GM12865 (cell line): ENCODE data around the gene RET.
"Not testable (repeated sequence)": the region's sequence is repeated elsewhere in the genome, so short reads cannot be mapped to it uniquely, and the experiment has no call there.

Source experiments
- DNase-seq: peaks from one replicate; pipeline ENCODE4 v3.0.0; 2010; ENCODE audit warnings: low read depth
- H3K4me3 ChIP-seq: 2 replicates; pipeline ENCODE4 v1.5.1; 2011; ENCODE audit warnings: mild to moderate bottlenecking, low read depth, low read length, control low read depth
- CTCF ChIP-seq: IDR thresholded peaks from 2 replicates; pipeline ENCODE4 v1.5.1; 2011; ENCODE audit warnings: low read length, control low read depth, low read depth, inconsistent platforms; ENCODE audit not compliant: insufficient read depth; ENCODE audit errors: missing control alignments

The RET gene

GRCh38 chr10:43138757-43139241 is 61.9 kb downstream of the RET start:
- peak overlapping the region; percentile 78 for H3K4me3 ChIP-seq
- no peak for TF ChIP-seq CTCF
- DNase-seq, result peak; percentile 71

DNA sequence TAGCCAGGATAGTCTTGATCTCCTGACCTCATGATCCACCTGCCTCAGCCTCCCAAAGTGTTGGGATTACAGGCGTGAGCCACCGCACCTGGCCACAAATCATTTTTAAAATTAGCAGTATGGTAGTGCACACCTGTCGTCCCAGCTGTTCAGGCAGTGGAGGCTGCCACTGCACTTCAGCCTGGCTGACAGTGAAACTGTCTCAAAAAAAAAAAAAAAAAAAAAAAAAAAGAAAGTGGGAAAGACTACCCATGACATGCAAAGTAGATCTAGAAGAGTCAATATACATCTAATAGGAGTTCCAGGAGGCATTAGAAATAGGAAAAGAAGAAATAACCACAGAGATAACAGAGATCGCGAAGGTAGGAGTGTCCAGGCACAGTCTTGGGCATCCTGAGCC is 64.6 kb downstream of the RET start:
- TF ChIP-seq CTCF, result no peak
- peak; percentile 40 for DNase-seq
- no peak overlapping the region for H3K4me3 ChIP-seq

GRCh38 chr10:43145311-43145710 is 68.4 kb downstream of the RET start:
- no peak overlapping the region for H3K4me3 ChIP-seq
- DNase-seq, result no peak
- TF ChIP-seq CTCF, result no peak

DNA sequence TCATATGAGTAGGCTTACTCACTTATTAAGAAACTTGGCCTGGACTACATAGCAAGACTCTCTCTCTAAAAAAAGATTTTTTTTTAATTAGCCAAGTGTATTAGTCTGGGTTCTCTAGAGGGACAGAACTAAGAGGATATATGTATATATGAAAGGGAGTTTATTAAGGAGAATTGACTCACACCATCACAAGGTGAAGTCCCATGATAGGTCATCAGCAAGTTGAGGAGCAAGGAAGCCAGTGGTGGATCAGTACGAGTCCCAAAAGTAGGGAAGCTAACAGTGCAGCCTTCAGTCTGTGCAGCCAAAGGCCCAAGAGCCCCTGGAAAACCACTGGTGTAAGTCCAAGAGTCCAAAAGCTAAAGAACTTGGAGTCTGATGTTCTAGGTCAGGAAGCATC is 69.1 kb downstream of the RET start:
- not testable (repeated sequence) for DNase-seq, H3K4me3 ChIP-seq

- DNase-seq, result no peak
- H3K4me3 ChIP-seq, result no peak overlapping the region
- TF ChIP-seq CTCF, result no peak
Measured at GRCh38 chr10:43151371-43151770, 74.5 kb downstream of the RET start.

DNA sequence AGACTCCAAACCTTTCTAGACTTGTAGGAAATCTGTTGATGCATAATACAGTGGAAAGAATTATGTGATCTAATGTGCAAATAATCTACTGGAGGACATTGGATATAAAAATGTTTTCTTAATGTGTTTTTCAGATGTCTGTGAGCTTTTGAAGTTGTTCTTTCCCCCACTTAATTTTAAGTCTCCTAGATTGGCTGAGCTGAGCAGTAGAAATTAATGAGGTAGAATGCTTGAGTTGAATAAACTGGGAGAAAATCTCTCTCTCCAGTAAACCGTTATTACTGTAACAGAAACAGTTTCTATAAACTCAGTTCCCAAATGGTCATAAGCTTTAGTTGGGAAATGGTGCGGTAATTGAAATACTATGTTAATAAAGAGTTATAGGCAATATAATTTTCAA is 77.0 kb downstream of the RET start:
- H3K4me3 ChIP-seq, result no peak overlapping the region
- TF ChIP-seq CTCF, result no peak
- no peak for DNase-seq

- no peak overlapping the region for H3K4me3 ChIP-seq
- TF ChIP-seq CTCF, result no peak
- DNase-seq, result no peak
Measured at GRCh38 chr10:43155221-43155620, 78.4 kb downstream of the RET start.
